H9 (cell line): ENCODE results near the gene APBB3. TPM values are rescaled to one million over a fixed set of nuclear protein-coding genes. Genes with fewer than 3 reads are reported as not detected.

Experiments
- DNase-seq: peaks from one replicate; pipeline ENCODE4 v3.0.0-alpha.2; 2017
- H2AFZ ChIP-seq: one replicate; pipeline ENCODE4 v1.6.1; 2013; ENCODE audit warnings: mild to moderate bottlenecking, low read length, control low read depth, moderate library complexity
- H2AK5ac ChIP-seq: 2 replicates; pipeline ENCODE4 v1.6.1; 2013; ENCODE audit warnings: low read length, control low read depth, mixed read lengths; ENCODE audit not compliant: insufficient read length
- H2BK120ac ChIP-seq: one replicate; pipeline ENCODE4 v1.6.1; 2013; ENCODE audit warnings: low read depth, mild to moderate bottlenecking, low read length, control low read depth, inconsistent platforms; ENCODE audit not compliant: poor library complexity, severe bottlenecking
- H2BK12ac ChIP-seq: 2 replicates; pipeline ENCODE4 v1.6.1; 2013; ENCODE audit warnings: low read length, control low read depth, mixed read lengths, low read depth; ENCODE audit not compliant: insufficient read length
- H2BK15ac ChIP-seq: 2 replicates; pipeline ENCODE4 v1.6.1; 2013; ENCODE audit warnings: low read depth, low read length, control low read depth
- H2BK20ac ChIP-seq: one replicate; pipeline ENCODE4 v1.6.1; 2013; ENCODE audit warnings: low read depth, mild to moderate bottlenecking, low read length, control low read depth, inconsistent platforms; ENCODE audit not compliant: poor library complexity, severe bottlenecking
- H2BK5ac ChIP-seq: 2 replicates; pipeline ENCODE4 v1.6.1; 2013; ENCODE audit warnings: low read length, control low read depth, mixed read lengths; ENCODE audit not compliant: insufficient read length
- H3K14ac ChIP-seq: 2 replicates; pipeline ENCODE4 v1.6.1; 2013; ENCODE audit warnings: low read length, control low read depth; ENCODE audit not compliant: insufficient read depth
- H3K18ac ChIP-seq: 2 replicates; pipeline ENCODE4 v1.6.1; 2013; ENCODE audit warnings: low read depth, mild to moderate bottlenecking, mixed read lengths, low read length, control low read depth; ENCODE audit not compliant: insufficient read length
- H3K23ac ChIP-seq: 2 replicates; pipeline ENCODE4 v1.6.1; 2013; ENCODE audit warnings: low read length, control low read depth, mixed read lengths, low read depth; ENCODE audit not compliant: insufficient read length
- H3K23me2 ChIP-seq: 2 replicates; pipeline ENCODE4 v1.6.1; 2013; ENCODE audit warnings: low read depth, mild to moderate bottlenecking, mixed read lengths, low read length, control low read depth; ENCODE audit not compliant: insufficient read length, poor library complexity, severe bottlenecking
- H3K27ac ChIP-seq: 2 replicates; pipeline ENCODE4 v1.5.1; 2013; ENCODE audit warnings: low read length, control low read depth, mixed read lengths, low read depth; ENCODE audit not compliant: insufficient read length
- H3K27me3 ChIP-seq: 2 replicates; pipeline ENCODE4 v1.6.1; 2013; ENCODE audit warnings: low read length, control low read depth, inconsistent platforms; ENCODE audit not compliant: insufficient read depth
- H3K4ac ChIP-seq: 2 replicates; pipeline ENCODE4 v1.6.1; 2013; ENCODE audit warnings: low read depth, mild to moderate bottlenecking, control low read depth, inconsistent platforms, low read length, moderate library complexity
- H3K4me1 ChIP-seq: 2 replicates; pipeline ENCODE4 v1.6.1; 2013; ENCODE audit warnings: low read length, control low read depth, inconsistent platforms; ENCODE audit not compliant: insufficient read depth
- H3K4me2 ChIP-seq: 2 replicates; pipeline ENCODE4 v1.6.1; 2013; ENCODE audit warnings: low read length, control low read depth, mixed read lengths; ENCODE audit not compliant: insufficient read length, insufficient read depth
- H3K56ac ChIP-seq: 2 replicates; pipeline ENCODE4 v1.6.1; 2013; ENCODE audit warnings: low read depth, mild to moderate bottlenecking, mixed read lengths, low read length, control low read depth; ENCODE audit not compliant: insufficient read length
- H3K79me1 ChIP-seq: 2 replicates; pipeline ENCODE4 v1.6.1; 2013; ENCODE audit warnings: low read depth, mild to moderate bottlenecking, moderate library complexity, low read length, control low read depth, inconsistent platforms; ENCODE audit not compliant: insufficient read depth, poor library complexity, severe bottlenecking
- H3K79me2 ChIP-seq: 2 replicates; pipeline ENCODE4 v1.6.1; 2013; ENCODE audit warnings: low read length, control low read depth, inconsistent platforms; ENCODE audit not compliant: insufficient read depth
- H3K9ac ChIP-seq: 2 replicates; pipeline ENCODE4 v1.6.1; 2013; ENCODE audit warnings: low read length, control low read depth, mixed read lengths; ENCODE audit not compliant: insufficient read length; ENCODE audit errors: extremely low read depth
- H3K9me3 ChIP-seq: one replicate; pipeline ENCODE4 v1.6.1; 2013; ENCODE audit warnings: low read depth, low read length, inconsistent platforms; ENCODE audit not compliant: control insufficient read depth
- H3T11ph ChIP-seq: one replicate; pipeline ENCODE4 v1.6.1; 2013; ENCODE audit warnings: mild to moderate bottlenecking, low read length, control low read depth, inconsistent platforms
- H4K20me1 ChIP-seq: one replicate; pipeline ENCODE4 v1.6.1; 2013; ENCODE audit not compliant: control insufficient read depth, insufficient read length, insufficient read depth
- H4K5ac ChIP-seq: 2 replicates; pipeline ENCODE4 v1.6.1; 2013; ENCODE audit warnings: low read depth, mild to moderate bottlenecking, mixed read lengths, low read length, control low read depth; ENCODE audit not compliant: insufficient read length
- H4K8ac ChIP-seq: replicated peaks from 2 replicates; pipeline ENCODE4 v1.6.1; 2013; ENCODE audit warnings: low read length, control low read depth, mixed read lengths, low read depth; ENCODE audit not compliant: insufficient read length
- H4K91ac ChIP-seq: 2 replicates; pipeline ENCODE4 v1.6.1; 2013; ENCODE audit warnings: low read depth, mild to moderate bottlenecking, moderate library complexity, mixed read lengths, low read length, control low read depth; ENCODE audit not compliant: insufficient read length
- H3K27ac Mint-ChIP-seq, 3 experiments: 2 replicates in 2 of 3; 3 replicates in 1 of 3; pipeline ENCODE4 v1.8.0; 2020 to 2021; ENCODE audit warnings: mixed read lengths in 3 of 3, mild to moderate bottlenecking in 1 of 3, moderate library complexity in 1 of 3
- H3K27me3 Mint-ChIP-seq: 2 replicates; pipeline ENCODE4 v1.8.0; 2021; ENCODE audit warnings: low read depth, mild to moderate bottlenecking, moderate library complexity, mixed read lengths
- H3K36me3 Mint-ChIP-seq, 3 experiments: 2 replicates in 2 of 3; 3 replicates in 1 of 3; pipeline ENCODE4 v1.8.0; 2020 to 2021; ENCODE audit warnings: low read depth in 3 of 3, mixed read lengths in 3 of 3; ENCODE audit not compliant: insufficient read depth in 1 of 3
- H3K4me1 Mint-ChIP-seq, 2 experiments: 2 replicates each; pipeline ENCODE4 v1.8.0; 2020; ENCODE audit warnings: mixed read lengths in 2 of 2
- H3K4me3 Mint-ChIP-seq, 2 experiments: 2 replicates in 1 of 2; 3 replicates in 1 of 2; pipeline ENCODE4 v1.8.0; 2020 to 2021; ENCODE audit warnings: mild to moderate bottlenecking in 2 of 2, mixed read lengths in 2 of 2, moderate library complexity in 1 of 2
- H3K9me3 Mint-ChIP-seq, 2 experiments: 2 replicates in 1 of 2; 3 replicates in 1 of 2; pipeline ENCODE4 v1.8.0; 2020; ENCODE audit warnings: mild to moderate bottlenecking in 2 of 2, mixed read lengths in 2 of 2, moderate library complexity in 1 of 2
- WGBS: extraction: QIAGEN DNeasy Blood & Tissue Kit; methylation state at CpG from one replicate; pipeline ENCODE4 v1.1.7; 2013; ENCODE audit warnings: missing lambda C conversion rate, low lambda C conversion rate, mixed read lengths; ENCODE audit not compliant: insufficient read length; ENCODE audit errors: extremely low coverage; 5-methylcytosine and 5-hydroxymethylcytosine counted together
- total RNA-seq: library from RNA; stranded (reverse); gene quantifications from 2 replicates; pipeline ENCODE4 v1.2.1, GENCODE V29; 2021
- TF ChIP-seq, protein P1 (sequence below): fragments of 200-600 bp; sonication (generic); conservative IDR thresholded peaks from 3 replicates; pipeline ENCODE4 v1.8.0; 2021; ENCODE audit warnings: antibody characterized with exemption, mild to moderate bottlenecking

The APBB3 gene
- total RNA-seq, 1 experiment from 2014 or later: 23.8 TPM

DNA sequence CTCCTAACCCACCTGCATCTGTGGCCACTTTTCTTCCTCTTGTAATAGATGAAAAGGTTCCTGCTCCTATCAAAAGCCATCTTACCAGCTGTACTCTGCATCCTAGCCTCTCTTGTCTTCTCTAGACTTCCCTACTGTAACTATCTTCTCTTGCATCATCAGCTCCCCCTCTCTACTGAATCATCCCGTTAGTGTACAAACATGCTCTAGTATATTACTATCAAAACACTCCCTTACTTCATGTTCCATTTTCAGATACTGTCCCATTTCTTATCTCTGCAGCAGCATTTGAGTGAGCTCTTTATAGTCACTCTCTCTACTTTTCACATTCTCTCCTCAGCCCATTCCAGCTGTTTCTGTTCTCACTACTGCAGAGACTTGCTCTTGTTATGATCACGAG is 9.9 kb downstream of the APBB3 start:
- Histone ChIP-seq H2BK5ac (no peak overlapping the region), H3K4me1 (0 out of 2 replicates have a peak, but pooled peaks cover 3% of the 10 kb centered on the region), H3K27ac (no peak overlapping the region), H3K4ac (no peak overlapping the region), H3K79me1 (peaks cover 3% of the 10 kb centered on the region), H2BK15ac (no peak overlapping the region), H3K79me2 (peaks cover 6% of the 10 kb centered on the region), H2AFZ (no peak overlapping the region), H3K56ac (no peak overlapping the region), H3K9ac (no peak overlapping the region), H3T11ph (no peak overlapping the region), H4K5ac (no peak overlapping the region), H4K8ac (no peak overlapping the region), H3K23me2 (no peaks in the 10 kb centered on the region), H4K20me1 (no peaks in the 10 kb centered on the region), H3K23ac (no peak overlapping the region), H3K27me3 (no peaks in the 10 kb centered on the region), H3K14ac (no peak overlapping the region), H3K18ac (no peak overlapping the region), H2AK5ac (no peak overlapping the region), H2BK120ac (no peak overlapping the region), H4K91ac (no peak overlapping the region), H3K9me3 (no peaks in the 10 kb centered on the region), H2BK12ac (no peak overlapping the region), H3K4me2 (no peak overlapping the region), H2BK20ac (no peak overlapping the region)
- TF ChIP-seq, protein P1, sequence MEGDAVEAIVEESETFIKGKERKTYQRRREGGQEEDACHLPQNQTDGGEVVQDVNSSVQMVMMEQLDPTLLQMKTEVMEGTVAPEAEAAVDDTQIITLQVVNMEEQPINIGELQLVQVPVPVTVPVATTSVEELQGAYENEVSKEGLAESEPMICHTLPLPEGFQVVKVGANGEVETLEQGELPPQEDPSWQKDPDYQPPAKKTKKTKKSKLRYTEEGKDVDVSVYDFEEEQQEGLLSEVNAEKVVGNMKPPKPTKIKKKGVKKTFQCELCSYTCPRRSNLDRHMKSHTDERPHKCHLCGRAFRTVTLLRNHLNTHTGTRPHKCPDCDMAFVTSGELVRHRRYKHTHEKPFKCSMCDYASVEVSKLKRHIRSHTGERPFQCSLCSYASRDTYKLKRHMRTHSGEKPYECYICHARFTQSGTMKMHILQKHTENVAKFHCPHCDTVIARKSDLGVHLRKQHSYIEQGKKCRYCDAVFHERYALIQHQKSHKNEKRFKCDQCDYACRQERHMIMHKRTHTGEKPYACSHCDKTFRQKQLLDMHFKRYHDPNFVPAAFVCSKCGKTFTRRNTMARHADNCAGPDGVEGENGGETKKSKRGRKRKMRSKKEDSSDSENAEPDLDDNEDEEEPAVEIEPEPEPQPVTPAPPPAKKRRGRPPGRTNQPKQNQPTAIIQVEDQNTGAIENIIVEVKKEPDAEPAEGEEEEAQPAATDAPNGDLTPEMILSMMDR: no peak
- Mint-ChIP-seq H3K27me3 (no peaks in the 10 kb centered on the region), H3K4me1 (peaks cover 25 to 26% of the 10 kb centered on the region in 2 experiments), H3K9me3 (no peaks in the 10 kb centered on the region), H3K27ac (peak overlapping the region in 1 of 3 experiments; percentile 37; a peak in 1 of 7 replicates), H3K36me3 (peaks cover 15 to 53% (median 44%) of the 10 kb centered on the region in 3 experiments), H3K4me3 (no peak overlapping the region)
- no peak for DNase-seq
- no CpG with 5 or more reads among the region's 2 CpGs for whole genome bisulfite sequencing
